ENCODE measurements around the gene STARD10.

GRCh38 chr11:72741849-72742512 is 51.9 kb downstream of the STARD10 start:
- TF ChIP-seq CTCF (IDR thresholded peaks at IDR 0.05 in 2 of 3, conservative IDR thresholded peaks at IDR 0.05 in 1 of 3; ENCODE audit: insufficient read depth in 2 of 3, low read depth in 1 of 3, low read length in 3 of 3) (no peak), CBX8 (IDR thresholded peaks at IDR 0.05; ENCODE audit: borderline replicate concordance, extremely low read depth, low read depth, low read length, poor library complexity, severe bottlenecking) (no peak), NFYB (IDR thresholded peaks at IDR 0.05; ENCODE audit: extremely low read depth, insufficient read length) (no peak), TOE1 (IDR thresholded peaks at IDR 0.05; ENCODE audit: borderline replicate concordance) (no peak), TOE1 (CRISPR knock-in tag; IDR thresholded peaks at IDR 0.05; ENCODE audit: borderline replicate concordance, low read depth) (no peak)

All from K562 (cell line).